Fibroblast of gingiva (primary cell): ENCODE data around the gene TUBGCP5.

ENCODE experiments used
- DNase-seq: peaks from one replicate; pipeline ENCODE4 v3.0.0-alpha.2; 2011; ENCODE audit warnings: low read depth

TUBGCP5 gene

DNA sequence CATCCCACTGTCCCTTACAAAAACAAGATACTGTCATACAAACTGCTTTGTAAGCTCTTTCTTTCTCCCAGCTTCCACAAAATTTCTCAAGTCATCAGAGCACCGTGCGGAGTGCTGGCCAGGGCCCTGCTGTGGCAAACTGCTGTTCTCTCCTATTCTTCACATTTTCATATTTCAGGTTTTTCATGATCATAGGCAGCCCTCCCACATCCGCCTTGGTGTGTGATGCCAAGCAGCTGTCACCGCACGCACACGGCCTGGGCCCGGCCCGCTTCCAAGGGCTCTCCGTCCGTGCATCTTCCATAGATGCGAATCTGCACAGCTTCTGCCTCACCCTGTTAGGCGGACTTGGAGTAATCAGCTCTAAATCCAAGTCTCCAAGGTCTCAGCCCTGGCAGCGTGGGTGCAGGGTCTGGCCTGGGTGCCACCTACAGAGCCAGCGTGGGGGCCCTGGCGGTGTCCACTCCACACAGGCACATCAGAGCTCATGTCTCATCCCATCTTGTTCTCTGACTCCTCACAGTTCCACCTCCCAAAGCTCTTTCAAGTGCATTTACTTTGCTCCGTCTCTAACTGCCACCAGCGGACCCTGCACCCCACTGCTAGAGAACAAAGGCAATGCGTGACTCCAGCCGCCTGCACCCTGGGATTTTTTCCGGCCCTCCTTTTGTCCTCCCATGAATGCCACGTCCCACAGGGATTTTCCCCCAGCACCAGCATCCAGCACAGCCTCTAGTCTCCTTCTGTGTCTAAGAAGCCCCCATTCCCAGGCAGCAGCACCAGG, 86.4 kb downstream of the TUBGCP5 start:
- DNase-seq = peak; percentile 13

DNA sequence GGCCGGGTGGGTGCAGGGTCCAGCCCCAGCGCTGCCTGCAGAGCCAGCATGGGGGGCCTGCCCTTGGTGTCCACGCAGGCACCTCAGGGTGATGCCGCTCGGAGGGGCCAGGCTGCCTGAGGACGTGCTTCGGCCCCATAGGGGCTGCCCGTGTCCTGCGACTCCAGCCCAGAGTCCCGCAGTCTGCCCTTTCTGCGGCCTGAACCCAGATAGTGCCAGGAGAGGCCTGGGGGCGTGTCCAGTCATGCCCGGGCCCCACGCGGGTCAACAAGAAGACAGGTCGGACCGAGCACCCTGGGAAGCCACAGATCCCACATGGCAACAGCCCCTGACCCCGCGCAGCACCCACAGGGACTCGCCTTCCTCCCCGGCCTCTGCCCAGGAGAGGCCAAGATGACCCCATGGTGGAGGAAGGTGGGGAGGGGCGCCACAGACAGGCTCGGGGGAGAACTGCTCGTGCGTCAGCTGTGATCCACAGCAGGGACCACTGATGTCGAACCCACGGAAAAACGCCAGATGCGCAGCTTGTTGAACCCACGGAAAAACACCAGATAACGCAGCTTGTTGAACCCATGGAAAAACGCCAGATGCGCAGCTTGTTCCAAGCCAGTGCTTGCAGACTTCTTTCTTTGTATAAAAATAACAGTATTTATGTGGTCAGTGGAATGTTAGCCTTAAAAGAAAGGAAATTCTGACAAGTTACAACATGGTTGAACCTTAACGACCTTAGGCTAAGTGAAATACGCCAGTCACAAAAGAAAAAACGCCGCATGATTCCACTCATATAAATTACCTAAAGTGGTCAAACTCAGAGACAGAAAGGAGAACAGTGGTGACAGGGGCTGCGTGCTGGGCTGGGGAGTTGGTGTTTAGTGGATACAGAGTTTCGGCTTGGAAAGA, 87.7 kb downstream of the TUBGCP5 start:
- DNase-seq = no peak

DNA sequence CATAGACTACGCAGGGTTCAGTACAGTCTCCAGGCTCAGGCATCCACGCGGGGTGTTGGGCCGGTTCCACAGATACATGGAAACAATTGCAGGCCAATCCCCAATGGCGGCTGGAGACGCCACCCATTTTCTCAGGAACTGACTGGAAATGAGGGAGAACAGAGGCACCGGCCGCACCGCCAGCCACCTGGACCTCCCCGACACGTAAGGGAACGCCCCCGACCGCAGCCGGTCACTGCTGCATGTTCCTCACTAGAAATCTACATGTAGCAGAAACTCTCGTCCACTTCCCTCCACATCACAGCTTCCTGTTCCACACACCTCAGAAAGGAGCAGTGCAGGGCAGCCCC, 88.4 kb downstream of the TUBGCP5 start:
- DNase-seq = no peak

DNA sequence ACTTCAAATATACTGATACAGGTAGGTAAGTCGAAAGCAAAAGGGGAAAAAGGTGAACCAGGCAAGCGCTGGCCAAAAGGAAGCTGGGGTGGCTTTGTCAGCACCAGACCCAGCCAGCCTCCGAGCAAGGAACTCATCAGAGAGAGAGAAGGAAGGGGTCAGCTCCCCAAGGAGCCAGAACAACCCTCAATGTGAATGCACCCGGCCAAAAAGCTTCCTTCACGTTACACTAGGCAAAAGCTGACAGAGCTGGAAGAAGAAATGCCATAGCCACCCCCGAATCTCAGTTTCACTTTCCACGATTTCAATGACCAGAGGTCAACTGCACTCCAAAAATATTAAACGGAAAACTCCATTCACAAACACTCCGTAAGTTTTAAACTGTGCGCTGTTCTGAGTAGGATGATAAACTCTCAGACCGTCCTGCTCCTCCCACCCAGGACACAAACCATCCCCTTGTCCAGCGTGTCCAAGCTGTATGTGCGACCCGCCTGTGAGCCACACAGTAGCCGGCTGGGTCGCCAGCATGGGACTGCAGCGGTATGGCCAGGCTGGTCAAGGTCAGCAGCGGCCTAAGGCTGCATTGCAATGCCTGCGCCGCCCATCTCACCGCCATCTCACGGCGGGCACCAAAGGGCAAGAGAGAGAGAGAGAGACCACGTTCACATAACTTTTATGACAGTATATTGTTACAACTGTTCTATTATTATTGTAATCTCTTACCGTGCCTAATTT, 88.9 kb downstream of the TUBGCP5 start:
- DNase-seq = no peak
